ENCODE measurements around the gene ATP13A3. TPM values are rescaled to one million over a fixed set of nuclear protein-coding genes. Genes with fewer than 3 reads are reported as not detected.

The ATP13A3 gene
- total and polyA plus RNA-seq, 10 of the 15 experiments (the other 5 are each of a cell fraction or from before 2014, with no cell fraction given), result 14.0 to 108 (median 69.5) TPM

- Histone ChIP-seq H2AFZ (ENCODE audit: control insufficient read depth, low read depth, low read length) (no peak overlapping the region), H3K36me3 (ENCODE audit: control insufficient read depth in 2 of 2, insufficient read depth in 2 of 2, low read length in 1 of 2) (no peaks in the 10 kb centered on the region), H3K79me2 (ENCODE audit: control insufficient read depth, insufficient read depth, low read length) (no peaks in the 10 kb centered on the region), H3K9ac (ENCODE audit: control insufficient read depth, insufficient read depth, low read length) (no peak overlapping the region), H3K9me3 (replicated peaks; ENCODE audit: control insufficient read depth, insufficient read depth, low read length) (no peaks in the 10 kb centered on the region; the same call in 1 of the 3 replicates), H3K4me1 (ENCODE audit: control insufficient read depth, insufficient read depth, low read length) (no peaks in the 10 kb centered on the region), H3K4me2 (ENCODE audit: control insufficient read depth, insufficient read depth) (no peak overlapping the region), H3K27ac (ENCODE audit: control insufficient read depth, insufficient read depth) (no peak overlapping the region), H3K27me3 (replicated peaks in 1 of 2; ENCODE audit: control insufficient read depth in 2 of 2, insufficient read depth in 2 of 2, low read length in 1 of 2) (no peaks in the 10 kb centered on the region), H3K4me3 (no peak overlapping the region), H4K20me1 (ENCODE audit: control insufficient read depth, insufficient read depth) (no peaks in the 10 kb centered on the region)
- BruUV-seq (replicated peaks), result no TSS peak
- in situ Hi-C loops (cut with MboI) (no loop called here), intact Hi-C loops (cut with micrococcal nuclease; ENCODE audit: unreplicated experiment) (no loop called here)
- CTCF ChIA-PET, result no interaction called here
- TF ChIP-seq CBFB (IDR thresholded peaks at IDR 0.05; ENCODE audit: low read depth) (no peak), RAD21 (IDR thresholded peaks at IDR 0.05; ENCODE audit: insufficient read depth, low read depth, low read length) (no peak), USF2 (IDR thresholded peaks at IDR 0.05; ENCODE audit: borderline replicate concordance, low read depth, low read length) (no peak), ZNF622 (IDR thresholded peaks at IDR 0.05) (no peak), SMARCA5 (IDR thresholded peaks at IDR 0.05) (no peak), JUND (IDR thresholded peaks at IDR 0.05; ENCODE audit: low read depth, low read length) (no peak)
- RAD21 ChIA-PET (ENCODE audit: unreplicated experiment), result no interaction called here
- DNase-seq (ENCODE audit: low read depth, low spot score) (no peak), FAIRE-seq (no peak), ATAC-seq (no peak)
- SMC1A ChIA-PET (ENCODE audit: uncharacterized antibody, unreplicated experiment), result no interaction called here
- POLR2A ChIA-PET, result no interaction called here
- WGBS (ENCODE audit: insufficient coverage, insufficient replicate concordance, low lambda C conversion rate, missing lambda C conversion rate), result no CpG with 5 or more reads among the region's 2 CpGs
These were observed 40.9 kb upstream of the ATP13A3 start for GRCh38 chr3:194527726-194528125.

GRCh38 chr3:194526164-194526563, 39.4 kb upstream of the ATP13A3 start:
- FAIRE-seq (no peak), DNase-seq (ENCODE audit: low read depth, low spot score) (no peak), ATAC-seq (no peak)
- 79% methylated on average over 4 of the region's 4 CpGs for WGBS (ENCODE audit: insufficient coverage, insufficient replicate concordance, low lambda C conversion rate, missing lambda C conversion rate)
- ChIA-PET RAD21 (ENCODE audit: unreplicated experiment) (no interaction called here), SMC1A (ENCODE audit: uncharacterized antibody, unreplicated experiment) (no interaction called here), POLR2A (no interaction called here), CTCF (no interaction called here)
- in situ Hi-C loops (cut with MboI) (no loop called here), intact Hi-C loops (cut with micrococcal nuclease; ENCODE audit: unreplicated experiment) (no loop called here)
- Histone ChIP-seq H2AFZ (ENCODE audit: control insufficient read depth, low read depth, low read length) (no peak overlapping the region), H3K9me3 (replicated peaks; ENCODE audit: control insufficient read depth, insufficient read depth, low read length) (peaks cover 8% of the 10 kb centered on the region), H3K9ac (ENCODE audit: control insufficient read depth, insufficient read depth, low read length) (no peak overlapping the region), H3K27me3 (replicated peaks in 1 of 2; ENCODE audit: control insufficient read depth in 2 of 2, insufficient read depth in 2 of 2, low read length in 1 of 2) (no peaks in the 10 kb centered on the region), H3K36me3 (ENCODE audit: control insufficient read depth in 2 of 2, insufficient read depth in 2 of 2, low read length in 1 of 2) (no peaks in the 10 kb centered on the region), H3K79me2 (ENCODE audit: control insufficient read depth, insufficient read depth, low read length) (no peaks in the 10 kb centered on the region), H3K4me3 (no peak overlapping the region), H4K20me1 (ENCODE audit: control insufficient read depth, insufficient read depth) (no peaks in the 10 kb centered on the region), H3K4me1 (ENCODE audit: control insufficient read depth, insufficient read depth, low read length) (peaks cover 7% of the 10 kb centered on the region; the same call in 1 of the 2 replicates), H3K27ac (ENCODE audit: control insufficient read depth, insufficient read depth) (no peak overlapping the region), H3K4me2 (ENCODE audit: control insufficient read depth, insufficient read depth) (no peak overlapping the region)
- BruUV-seq (replicated peaks), result no TSS peak
- TF ChIP-seq CBFB (IDR thresholded peaks at IDR 0.05; ENCODE audit: low read depth) (no peak), BMI1 (IDR thresholded peaks at IDR 0.05; ENCODE audit: borderline replicate concordance) (no peak), NFYA (IDR thresholded peaks at IDR 0.05; ENCODE audit: borderline replicate concordance, low read depth, low read length) (no peak), MEF2B (IDR thresholded peaks at IDR 0.05; ENCODE audit: partially characterized antibody, poor library complexity, severe bottlenecking) (no peak), TBL1XR1 (IDR thresholded peaks at IDR 0.05; ENCODE audit: low read depth, low read length) (no peak), ZNF687 (IDR thresholded peaks at IDR 0.05) (no peak), FOS (IDR thresholded peaks at IDR 0.05; ENCODE audit: borderline replicate concordance, extremely low read depth, insufficient read length) (no peak), ELK1 (IDR thresholded peaks at IDR 0.05; ENCODE audit: low read depth, low read length) (no peak)
